Pancreas (tissue), 10 donors: ENCODE data around the gene DNTTIP2. TPM values are rescaled to one million over a fixed set of nuclear protein-coding genes. Genes with fewer than 3 reads are reported as not detected.
A peak's percentile ranks its signal among the peaks of the same experiment; 100 is the strongest.
"Not testable (repeated sequence)": the region's sequence is repeated elsewhere in the genome, so short reads cannot be mapped to it uniquely, and the experiment has no call there.

Source experiments
- ATAC-seq, 4 donors: fragments of 200-7000 bp; cut with Tn5 transposase; one replicate each; pipeline versions ENCODE4 v1.8.0 to v1.9.1; 2020; ENCODE audit warnings: mild to moderate bottlenecking in 4 of 4, moderate library complexity in 4 of 4
- DNase-seq, 6 donors: peaks; one replicate each; pipeline ENCODE4 v3.0.0-alpha.2; 2020
- FAIRE-seq: peaks from 2 replicates; lab custom pipeline; 2012; peaks lifted over from hg19 to GRCh38; lab: Jason Lieb, UNC
- H3K27ac ChIP-seq, 4 donors: fragments of 200-600 bp; sonication (generic); 1 replicate in 3 of 4; 2 replicates in 1 of 4; pipeline versions ENCODE4 v1.5.0 to v1.8.0; 2020
- H3K27me3 ChIP-seq, 4 donors: fragments of 200-600 bp; one replicate each; pipeline ENCODE4 v1.8.0; 2021
- H3K36me3 ChIP-seq, 3 donors: fragments of 200-600 bp; sonication (generic) in 1 of 3; one replicate each; pipeline versions ENCODE4 v1.5.0 to v1.8.0; 2020 to 2021
- H3K4me1 ChIP-seq, 3 donors: fragments of 200-600 bp; one replicate each; pipeline ENCODE4 v1.8.0; 2021
- H3K4me3 ChIP-seq, 4 donors: fragments of 200-600 bp; sonication (generic) in 2 of 4; one replicate each; pipeline versions ENCODE4 v1.5.0 to v1.8.0; 2020 to 2021
- H3K9me3 ChIP-seq, 4 donors: fragments of 200-600 bp; one replicate each; pipeline ENCODE4 v1.8.0; 2021
- WGBS, 2 donors: extraction: QIAGEN DNeasy Blood & Tissue Kit; methylation state at CpG; one replicate each; pipeline ENCODE4 v1.1.7; 2013; 5-methylcytosine and 5-hydroxymethylcytosine counted together
- intact Hi-C, 3 donors: fragments of 100-400 bp; cut with DNase I; formaldehyde crosslinking; loops; one replicate each; pipeline versions ENCODE4 v1.11.1 to v1.14.2; 2022
- polyA plus RNA-seq, 2 donors: library from polyadenylated mRNA; stranded (reverse); fragments of 200-250 nt; gene quantifications; one replicate each; pipeline ENCODE4 v1.2.3, GENCODE V29; 2013
- total RNA-seq, 6 donors: library from RNA; stranded (reverse); fragmentation: NEBNext Ultra II Directional in 4 of 6; extraction: Animal tissue kit (Norgen Biotek cat#: 25700) in 4 of 6; gene quantifications; one replicate each; pipeline versions ENCODE4 v1.2.1 to v1.2.4, GENCODE V29; 2021 to 2023
- TF ChIP-seq, protein P1 (sequence below), 4 donors: fragments of 200-600 bp; sonication (generic) in 3 of 4; IDR thresholded peaks; one replicate each; pipeline versions ENCODE4 v1.5.0 to v1.8.0; 2021; ENCODE audit warnings: antibody characterized with exemption in 4 of 4
- donor health status: healthy with polysubstance abuse.
- donor health status: DM: no; HTN: no; CAD: no; lungs with moderate emphysema.
- donor health status: DM: no; HTN: no; CAD: no.
- donor health status: control.
- donor health status: control.
- donor health status: Bipolar disorder and iron deficiency.
- donor health status: DM: yes; HTN: yes; CAD: no.
- donor health status: DM: no; HTN: no; CAD: no.
- donor health status: DM: no; HTN: no; CAD: no.
- donor health status: DM: yes; HTN: yes; CAD: no.

DNTTIP2 gene, protein sequence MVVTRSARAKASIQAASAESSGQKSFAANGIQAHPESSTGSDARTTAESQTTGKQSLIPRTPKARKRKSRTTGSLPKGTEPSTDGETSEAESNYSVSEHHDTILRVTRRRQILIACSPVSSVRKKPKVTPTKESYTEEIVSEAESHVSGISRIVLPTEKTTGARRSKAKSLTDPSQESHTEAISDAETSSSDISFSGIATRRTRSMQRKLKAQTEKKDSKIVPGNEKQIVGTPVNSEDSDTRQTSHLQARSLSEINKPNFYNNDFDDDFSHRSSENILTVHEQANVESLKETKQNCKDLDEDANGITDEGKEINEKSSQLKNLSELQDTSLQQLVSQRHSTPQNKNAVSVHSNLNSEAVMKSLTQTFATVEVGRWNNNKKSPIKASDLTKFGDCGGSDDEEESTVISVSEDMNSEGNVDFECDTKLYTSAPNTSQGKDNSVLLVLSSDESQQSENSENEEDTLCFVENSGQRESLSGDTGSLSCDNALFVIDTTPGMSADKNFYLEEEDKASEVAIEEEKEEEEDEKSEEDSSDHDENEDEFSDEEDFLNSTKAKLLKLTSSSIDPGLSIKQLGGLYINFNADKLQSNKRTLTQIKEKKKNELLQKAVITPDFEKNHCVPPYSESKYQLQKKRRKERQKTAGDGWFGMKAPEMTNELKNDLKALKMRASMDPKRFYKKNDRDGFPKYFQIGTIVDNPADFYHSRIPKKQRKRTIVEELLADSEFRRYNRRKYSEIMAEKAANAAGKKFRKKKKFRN
- total RNA-seq, result 10 to 100 TPM; 15.7 to 24.3 (median 20.5) TPM
- polyA plus RNA-seq, result 10 to 100 TPM; 26.4 to 39.2 TPM

DNA sequence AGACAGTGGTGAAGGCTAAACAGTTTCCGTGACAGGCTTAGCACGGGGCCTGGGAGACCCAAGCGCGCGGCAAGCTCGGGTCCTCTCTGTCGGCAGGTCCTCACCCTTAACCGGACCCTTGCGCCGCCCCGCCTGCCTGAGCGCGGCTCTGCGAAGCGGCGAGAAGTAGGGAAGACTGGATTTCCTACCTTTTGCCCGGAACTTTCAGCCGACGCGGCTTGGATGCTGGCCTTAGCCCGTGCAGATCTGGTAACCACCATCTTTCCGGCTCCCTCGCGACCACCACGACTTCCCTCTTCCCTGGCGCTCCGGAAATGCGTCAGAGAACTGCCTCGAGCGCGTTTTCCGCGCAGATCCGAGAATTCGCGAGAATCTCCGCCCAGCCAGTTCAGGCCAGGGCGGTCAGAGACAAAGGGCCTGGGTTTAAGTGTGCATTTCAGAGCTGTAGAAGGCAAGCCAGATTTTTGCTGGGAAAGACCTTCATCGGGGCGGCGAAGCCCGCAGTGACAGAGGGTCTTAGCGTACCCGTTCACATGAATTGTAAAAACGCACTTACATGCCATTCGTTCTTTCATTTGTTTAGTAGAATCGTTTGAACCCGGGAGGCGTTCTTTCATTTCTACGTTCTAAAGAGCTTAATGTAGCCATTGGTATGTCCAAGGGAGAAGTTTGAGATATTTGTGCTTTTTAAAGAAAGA lies at the start of gene DNTTIP2:
Gene DNTTIP2 (minus strand): TSS at position 318 of the 698 bp plus-strand sequence. CDS start 58 bp downstream, at position 260.
- H3K9me3 ChIP-seq, result no peaks in the 10 kb centered on the region
- H3K4me1 ChIP-seq, result peaks cover 0 to 27% (median 14%) of the 10 kb centered on the region in 3 donors
- TF ChIP-seq, protein P1, sequence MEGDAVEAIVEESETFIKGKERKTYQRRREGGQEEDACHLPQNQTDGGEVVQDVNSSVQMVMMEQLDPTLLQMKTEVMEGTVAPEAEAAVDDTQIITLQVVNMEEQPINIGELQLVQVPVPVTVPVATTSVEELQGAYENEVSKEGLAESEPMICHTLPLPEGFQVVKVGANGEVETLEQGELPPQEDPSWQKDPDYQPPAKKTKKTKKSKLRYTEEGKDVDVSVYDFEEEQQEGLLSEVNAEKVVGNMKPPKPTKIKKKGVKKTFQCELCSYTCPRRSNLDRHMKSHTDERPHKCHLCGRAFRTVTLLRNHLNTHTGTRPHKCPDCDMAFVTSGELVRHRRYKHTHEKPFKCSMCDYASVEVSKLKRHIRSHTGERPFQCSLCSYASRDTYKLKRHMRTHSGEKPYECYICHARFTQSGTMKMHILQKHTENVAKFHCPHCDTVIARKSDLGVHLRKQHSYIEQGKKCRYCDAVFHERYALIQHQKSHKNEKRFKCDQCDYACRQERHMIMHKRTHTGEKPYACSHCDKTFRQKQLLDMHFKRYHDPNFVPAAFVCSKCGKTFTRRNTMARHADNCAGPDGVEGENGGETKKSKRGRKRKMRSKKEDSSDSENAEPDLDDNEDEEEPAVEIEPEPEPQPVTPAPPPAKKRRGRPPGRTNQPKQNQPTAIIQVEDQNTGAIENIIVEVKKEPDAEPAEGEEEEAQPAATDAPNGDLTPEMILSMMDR (IDR thresholded peaks at IDR 0.05), result no peak
- intact Hi-C loops, result no loop called here
- H3K36me3 ChIP-seq, result peaks cover 0 to 14% (median 9%) of the 10 kb centered on the region in 3 donors
- no peak for FAIRE-seq
- WGBS, 2 donors, result 0 to 1% methylated on average over 50 of the region's 50 CpGs
- peak; percentile 82 to 93 (median 90) for DNase-seq
- H3K27me3 ChIP-seq, result no peaks in the 10 kb centered on the region
- peak within 1 kb of the TSS; percentile 75 to 92 (median 80) for H3K4me3 ChIP-seq
- peak; percentile 98 to 99 (median 98) for ATAC-seq
- peak within 1 kb of the TSS; percentile 77 to 92 (median 84) for H3K27ac ChIP-seq

DNA sequence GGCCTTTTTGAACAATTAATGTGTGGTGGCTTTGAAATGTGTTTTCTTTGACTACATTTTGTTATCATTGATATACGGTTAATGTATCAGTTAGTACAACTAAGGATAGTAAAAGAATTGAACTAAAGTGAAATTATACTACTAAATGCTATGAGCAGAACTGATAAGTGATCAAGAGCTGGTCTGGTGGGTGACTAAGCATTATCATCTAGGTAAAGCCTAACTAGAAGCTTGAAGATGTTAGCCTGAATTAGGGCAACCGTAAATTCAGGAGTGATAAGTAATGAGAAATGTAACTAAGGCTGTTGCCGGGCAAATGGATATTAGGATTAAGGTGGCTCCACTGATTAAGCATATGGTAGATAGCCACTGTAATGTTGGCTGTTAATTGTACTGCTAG lies 46.2 kb upstream of the DNTTIP2 start:
- TF ChIP-seq, protein P1 (IDR thresholded peaks at IDR 0.05), result no peak
- no peak overlapping the region for H3K4me3 ChIP-seq
- no peak for FAIRE-seq
- no peaks in the 10 kb centered on the region for H3K9me3 ChIP-seq
- DNase-seq, result no peak
- no peak overlapping the region for H3K27ac ChIP-seq
- peak in 1 of 4 donors; percentile 38 for ATAC-seq
- no peaks in the 10 kb centered on the region for H3K36me3 ChIP-seq
- intact Hi-C loops, result no loop called here
- H3K4me1 ChIP-seq, result no peaks in the 10 kb centered on the region
- peaks cover 0 to 3% (median 0%) of the 10 kb centered on the region in 4 donors for H3K27me3 ChIP-seq
- 78 to 85% methylated on average over 3 of the region's 3 CpGs for WGBS, 2 donors

DNA sequence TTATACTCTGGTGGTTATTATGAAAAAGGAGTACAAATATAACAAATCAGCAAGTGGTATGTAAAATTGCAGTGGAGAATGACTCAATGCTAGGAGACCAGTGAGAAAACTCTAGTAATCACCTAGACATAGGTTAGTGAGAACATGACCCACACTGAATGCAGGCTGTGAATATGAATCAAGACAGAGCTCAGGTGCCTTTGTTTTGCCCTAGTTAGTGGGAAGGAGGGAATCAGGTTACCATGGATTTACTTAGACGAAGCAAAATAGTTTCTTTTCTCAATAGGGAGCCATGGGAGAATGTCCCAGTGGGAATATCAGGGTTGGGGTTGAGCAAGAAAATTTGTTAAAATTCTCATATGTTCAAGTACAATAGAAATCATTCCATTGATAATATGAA lies 40.8 kb upstream of the DNTTIP2 start:
- intact Hi-C loops, result no loop called here
- H3K27me3 ChIP-seq, result no peaks in the 10 kb centered on the region
- TF ChIP-seq, protein P1 (IDR thresholded peaks at IDR 0.05), result no peak
- H3K27ac ChIP-seq, result no peak overlapping the region
- no peak for ATAC-seq
- H3K36me3 ChIP-seq, result no peaks in the 10 kb centered on the region
- FAIRE-seq, result no peak
- no peak overlapping the region for H3K4me3 ChIP-seq
- no peaks in the 10 kb centered on the region for H3K4me1 ChIP-seq
- no peaks in the 10 kb centered on the region for H3K9me3 ChIP-seq
- no peak for DNase-seq
- WGBS, 2 donors, result 40 to 61% methylated on average over 1 of the region's 1 CpG

DNA sequence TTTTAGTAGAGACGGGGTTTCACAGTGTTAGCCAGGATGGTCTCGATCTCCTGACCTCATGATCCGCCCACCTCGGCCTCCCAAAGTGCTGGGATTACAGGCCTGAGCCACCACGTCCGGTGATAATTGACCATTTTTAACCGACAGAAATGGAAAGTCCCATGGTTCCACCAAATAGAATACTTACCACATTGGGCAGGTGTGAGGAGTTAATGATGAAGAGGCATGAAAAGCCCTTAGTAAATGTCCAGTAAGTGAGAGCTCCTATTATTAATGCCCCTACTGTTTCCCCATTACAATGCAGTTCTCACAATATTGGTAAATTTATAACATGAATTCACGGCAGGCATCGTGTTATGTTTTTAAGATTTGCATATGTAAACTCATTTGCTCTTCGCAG lies 38.3 kb upstream of the DNTTIP2 start:
- FAIRE-seq (no peak), DNase-seq (no peak), ATAC-seq (no peak)
- no peaks in the 10 kb centered on the region for H3K27me3 ChIP-seq
- no peaks in the 10 kb centered on the region for H3K9me3 ChIP-seq
- no peaks in the 10 kb centered on the region for H3K4me1 ChIP-seq
- no peak overlapping the region for H3K27ac ChIP-seq
- TF ChIP-seq, protein P1 (IDR thresholded peaks at IDR 0.05), result no peak
- no peak overlapping the region for H3K4me3 ChIP-seq
- WGBS, 2 donors, result 78 to 84% methylated on average over 10 of the region's 10 CpGs
- H3K36me3 ChIP-seq, result no peaks in the 10 kb centered on the region
- intact Hi-C loops, result no loop called here

DNA sequence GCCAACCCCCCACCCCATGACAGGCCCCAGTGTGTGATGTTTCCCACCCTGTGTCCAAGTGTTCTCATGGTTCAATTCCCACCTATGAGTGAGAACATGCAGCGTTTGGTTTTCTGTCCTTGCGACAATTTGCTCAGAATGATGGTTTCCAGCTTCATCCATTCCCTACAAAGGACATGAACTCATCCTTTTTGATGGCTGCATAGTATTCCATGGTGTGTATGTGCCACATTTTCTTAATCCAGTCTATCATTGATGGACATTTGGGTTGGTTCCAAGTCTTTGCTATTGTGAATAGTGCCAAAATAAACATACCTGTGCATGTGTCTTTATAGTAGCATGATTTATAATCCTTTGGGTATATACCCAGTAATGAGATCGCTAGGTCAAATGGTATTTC lies 31.9 kb upstream of the DNTTIP2 start:
- WGBS, 2 donors, result 87 to 90% methylated on average over 3 of the region's 3 CpGs
- FAIRE-seq, ATAC-seq, H3K27me3 ChIP-seq, intact Hi-C loops, H3K9me3 ChIP-seq, H3K4me3 ChIP-seq, H3K27ac ChIP-seq, DNase-seq, H3K36me3 ChIP-seq: not testable (repeated sequence)
- H3K4me1 ChIP-seq, result peaks cover 0 to 13% (median 5%) of the 10 kb centered on the region in 3 donors
